ENCODE results near the gene SLAMF6.

DNA sequence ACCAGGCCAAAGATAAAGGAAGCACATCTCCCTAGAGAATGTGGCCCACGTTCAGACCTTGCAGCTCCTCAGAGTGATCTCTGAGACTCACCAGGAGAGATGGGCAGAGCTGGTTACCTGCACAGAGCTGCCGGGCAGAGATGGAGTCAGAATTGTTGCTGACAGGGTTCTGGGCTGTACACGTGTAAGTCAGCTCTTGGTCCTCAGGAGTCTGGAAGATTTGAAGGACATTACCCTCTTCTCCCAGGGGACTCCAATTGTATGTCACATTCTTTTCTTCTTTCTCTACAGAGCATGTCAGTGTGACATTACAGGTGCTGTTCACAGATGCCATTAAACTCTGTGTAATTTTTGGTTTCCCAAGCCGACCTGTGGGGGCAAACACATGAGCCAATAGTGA lies 30.7 kb upstream of the SLAMF6 start:
- TF ChIP-seq, protein P1, sequence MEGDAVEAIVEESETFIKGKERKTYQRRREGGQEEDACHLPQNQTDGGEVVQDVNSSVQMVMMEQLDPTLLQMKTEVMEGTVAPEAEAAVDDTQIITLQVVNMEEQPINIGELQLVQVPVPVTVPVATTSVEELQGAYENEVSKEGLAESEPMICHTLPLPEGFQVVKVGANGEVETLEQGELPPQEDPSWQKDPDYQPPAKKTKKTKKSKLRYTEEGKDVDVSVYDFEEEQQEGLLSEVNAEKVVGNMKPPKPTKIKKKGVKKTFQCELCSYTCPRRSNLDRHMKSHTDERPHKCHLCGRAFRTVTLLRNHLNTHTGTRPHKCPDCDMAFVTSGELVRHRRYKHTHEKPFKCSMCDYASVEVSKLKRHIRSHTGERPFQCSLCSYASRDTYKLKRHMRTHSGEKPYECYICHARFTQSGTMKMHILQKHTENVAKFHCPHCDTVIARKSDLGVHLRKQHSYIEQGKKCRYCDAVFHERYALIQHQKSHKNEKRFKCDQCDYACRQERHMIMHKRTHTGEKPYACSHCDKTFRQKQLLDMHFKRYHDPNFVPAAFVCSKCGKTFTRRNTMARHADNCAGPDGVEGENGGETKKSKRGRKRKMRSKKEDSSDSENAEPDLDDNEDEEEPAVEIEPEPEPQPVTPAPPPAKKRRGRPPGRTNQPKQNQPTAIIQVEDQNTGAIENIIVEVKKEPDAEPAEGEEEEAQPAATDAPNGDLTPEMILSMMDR (IDR thresholded peaks at IDR 0.05; ENCODE audit: poor library complexity): no peak
- no peak for TF ChIP-seq EZH2 (IDR thresholded peaks at IDR 0.05; ENCODE audit: borderline replicate concordance)
- no peak for TF ChIP-seq EZH2phosphoT487 (IDR thresholded peaks at IDR 0.05; ENCODE audit: low read depth, severe bottlenecking, unreplicated experiment)

All from hepatocyte (in vitro differentiated cells).